RWPE2 (cell line): ENCODE results near the gene PRICKLE3.

Experiments used
- ATAC-seq: fragments of 200-7000 bp; cut with Tn5 transposase; 3 replicates; pipeline ENCODE4 v1.9.1; 2021; ENCODE audit warnings: low read depth
- DNase-seq: peaks from one replicate; pipeline ENCODE4 v3.0.0-alpha.2; 2020; ENCODE audit warnings: low spot score
- H3K27ac ChIP-seq: fragments of 450-650 bp; 2 replicates; pipeline ENCODE4 v1.5.1; 2017; ENCODE audit warnings: mild to moderate bottlenecking; ENCODE audit not compliant: poor library complexity, severe bottlenecking
- H3K27me3 ChIP-seq: fragments of 250-450 bp; sonication (Bioruptor Pico); 2 replicates; pipeline ENCODE4 v1.5.1; 2021; ENCODE audit warnings: mild to moderate bottlenecking, moderate library complexity; ENCODE audit not compliant: insufficient read depth, poor library complexity, severe bottlenecking
- H3K36me3 ChIP-seq: fragments of 250-450 bp; sonication (Bioruptor Pico); 2 replicates; pipeline ENCODE4 v1.5.1; 2020; ENCODE audit warnings: low read depth, mild to moderate bottlenecking, moderate library complexity
- H3K4me1 ChIP-seq: fragments of 250-450 bp; sonication (Bioruptor Pico); 2 replicates; pipeline ENCODE4 v1.5.1; 2021; ENCODE audit warnings: mild to moderate bottlenecking, moderate library complexity; ENCODE audit not compliant: insufficient read depth, poor library complexity, severe bottlenecking
- H3K4me3 ChIP-seq: fragments of 250-450 bp; sonication (Bioruptor Pico); 2 replicates; pipeline ENCODE4 v1.5.1; 2021; ENCODE audit warnings: mild to moderate bottlenecking, moderate library complexity; ENCODE audit not compliant: severe bottlenecking
- H3K9me3 ChIP-seq: fragments of 250-450 bp; sonication (Bioruptor Pico); 2 replicates; pipeline ENCODE4 v1.5.1; 2021; ENCODE audit warnings: mild to moderate bottlenecking, moderate library complexity; ENCODE audit not compliant: severe bottlenecking
- CTCF ChIP-seq: fragments of 450-650 bp; IDR thresholded peaks from one replicate; pipeline ENCODE4 v1.5.1; 2017; ENCODE audit warnings: mild to moderate bottlenecking, moderate library complexity; ENCODE audit not compliant: poor library complexity, severe bottlenecking

PRICKLE3 gene

GRCh38 chrX:49225858-49226257, 39.7 kb upstream of the PRICKLE3 start:
- Histone ChIP-seq H3K27me3 (peaks cover 6% of the 10 kb centered on the region), H3K9me3 (no peaks in the 10 kb centered on the region), H3K4me3 (no peak overlapping the region), H3K4me1 (no peaks in the 10 kb centered on the region), H3K36me3 (no peaks in the 10 kb centered on the region), H3K27ac (no peak overlapping the region)
- TF ChIP-seq CTCF = no peak
- no peak for ATAC-seq
- DNase-seq = no peak

- ATAC-seq (no peak), DNase-seq (no peak)
- Histone ChIP-seq H3K27ac (no peak overlapping the region), H3K4me3 (no peak overlapping the region), H3K27me3 (peaks cover 6% of the 10 kb centered on the region), H3K9me3 (no peaks in the 10 kb centered on the region), H3K4me1 (no peaks in the 10 kb centered on the region), H3K36me3 (no peaks in the 10 kb centered on the region)
- TF ChIP-seq CTCF = no peak
These were observed 35.7 kb upstream of the PRICKLE3 start for GRCh38 chrX:49221868-49222267.

GRCh38 chrX:49220100-49220499, 33.9 kb upstream of the PRICKLE3 start:
- no peak overlapping the region for H3K4me3 ChIP-seq
- no peak overlapping the region for H3K27ac ChIP-seq
- no peaks in the 10 kb centered on the region for H3K9me3 ChIP-seq
- DNase-seq = no peak
- no peak for ATAC-seq
- no peaks in the 10 kb centered on the region for H3K27me3 ChIP-seq
- no peaks in the 10 kb centered on the region for H3K36me3 ChIP-seq
- H3K4me1 ChIP-seq = no peaks in the 10 kb centered on the region
- no peak for TF ChIP-seq CTCF

GRCh38 chrX:49214996-49215526, 28.9 kb upstream of the PRICKLE3 start:
- Histone ChIP-seq H3K4me1 (no peaks in the 10 kb centered on the region), H3K4me3 (no peak overlapping the region), H3K27ac (no peak overlapping the region), H3K9me3 (no peaks in the 10 kb centered on the region), H3K27me3 (no peaks in the 10 kb centered on the region), H3K36me3 (no peaks in the 10 kb centered on the region)
- ATAC-seq (no peak), DNase-seq (no peak)
- TF ChIP-seq CTCF = no peak

- no peaks in the 10 kb centered on the region for H3K9me3 ChIP-seq
- H3K4me3 ChIP-seq = no peak overlapping the region
- H3K4me1 ChIP-seq = no peaks in the 10 kb centered on the region
- H3K27me3 ChIP-seq = no peaks in the 10 kb centered on the region
- TF ChIP-seq CTCF = no peak
- no peak overlapping the region for H3K27ac ChIP-seq
- H3K36me3 ChIP-seq = no peaks in the 10 kb centered on the region
- ATAC-seq (no peak), DNase-seq (no peak)
These were observed 28.2 kb upstream of the PRICKLE3 start for GRCh38 chrX:49214416-49214815.
